ENCODE measurements around the gene KCNH2.

Gene KCNH2

DNA sequence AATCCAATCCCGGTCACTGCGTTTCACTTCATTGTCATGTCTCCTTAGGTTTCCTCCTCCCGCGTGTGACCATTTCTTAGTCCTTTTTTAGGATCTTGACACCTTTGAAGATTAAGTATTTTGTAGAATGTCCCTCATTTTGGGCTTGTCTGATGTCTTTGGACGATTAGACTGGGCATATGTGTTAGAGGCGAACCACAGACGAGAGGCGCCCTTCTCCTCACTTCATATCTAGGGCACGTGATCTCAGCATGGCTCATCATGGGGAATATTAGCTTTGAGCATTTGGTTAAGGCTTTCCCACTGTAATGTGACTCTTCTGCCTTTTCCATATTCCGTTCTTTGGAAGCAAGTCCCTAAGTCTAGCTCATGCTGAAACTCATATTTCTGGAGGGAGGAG lies 59.0 kb downstream of the KCNH2 start:
- TF ChIP-seq, protein P1, sequence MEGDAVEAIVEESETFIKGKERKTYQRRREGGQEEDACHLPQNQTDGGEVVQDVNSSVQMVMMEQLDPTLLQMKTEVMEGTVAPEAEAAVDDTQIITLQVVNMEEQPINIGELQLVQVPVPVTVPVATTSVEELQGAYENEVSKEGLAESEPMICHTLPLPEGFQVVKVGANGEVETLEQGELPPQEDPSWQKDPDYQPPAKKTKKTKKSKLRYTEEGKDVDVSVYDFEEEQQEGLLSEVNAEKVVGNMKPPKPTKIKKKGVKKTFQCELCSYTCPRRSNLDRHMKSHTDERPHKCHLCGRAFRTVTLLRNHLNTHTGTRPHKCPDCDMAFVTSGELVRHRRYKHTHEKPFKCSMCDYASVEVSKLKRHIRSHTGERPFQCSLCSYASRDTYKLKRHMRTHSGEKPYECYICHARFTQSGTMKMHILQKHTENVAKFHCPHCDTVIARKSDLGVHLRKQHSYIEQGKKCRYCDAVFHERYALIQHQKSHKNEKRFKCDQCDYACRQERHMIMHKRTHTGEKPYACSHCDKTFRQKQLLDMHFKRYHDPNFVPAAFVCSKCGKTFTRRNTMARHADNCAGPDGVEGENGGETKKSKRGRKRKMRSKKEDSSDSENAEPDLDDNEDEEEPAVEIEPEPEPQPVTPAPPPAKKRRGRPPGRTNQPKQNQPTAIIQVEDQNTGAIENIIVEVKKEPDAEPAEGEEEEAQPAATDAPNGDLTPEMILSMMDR (IDR thresholded peaks at IDR 0.05; ENCODE audit: insufficient read depth, low read length, poor library complexity, severe bottlenecking) = no peak
- Histone ChIP-seq H3K4me3 (replicated peaks; ENCODE audit: low read depth, low read length) (no peak overlapping the region), H3K36me3 (ENCODE audit: control insufficient read depth, insufficient read depth, low read length) (no peaks in the 10 kb centered on the region), H3K27me3 (replicated peaks; ENCODE audit: control insufficient read depth, insufficient read depth, low read length) (peaks cover 3% of the 10 kb centered on the region)
- DNase-seq (ENCODE audit: extremely low read depth, insufficient read length) = no peak

- no peak for DNase-seq (ENCODE audit: extremely low read depth, insufficient read length)
- Histone ChIP-seq H3K36me3 (ENCODE audit: control insufficient read depth, insufficient read depth, low read length) (no peaks in the 10 kb centered on the region), H3K27me3 (replicated peaks; ENCODE audit: control insufficient read depth, insufficient read depth, low read length) (peaks cover 4% of the 10 kb centered on the region), H3K4me3 (replicated peaks; ENCODE audit: low read depth, low read length) (no peak overlapping the region)
- TF ChIP-seq, protein P1 (IDR thresholded peaks at IDR 0.05; ENCODE audit: insufficient read depth, low read length, poor library complexity, severe bottlenecking) = no peak
Observed at GRCh38 chr7:150918378-150918777, 59.7 kb downstream of the KCNH2 start.

- Histone ChIP-seq H3K4me3 (replicated peaks; ENCODE audit: low read depth, low read length) (no peak overlapping the region), H3K27me3 (replicated peaks; ENCODE audit: control insufficient read depth, insufficient read depth, low read length) (peaks cover 4% of the 10 kb centered on the region), H3K36me3 (ENCODE audit: control insufficient read depth, insufficient read depth, low read length) (no peaks in the 10 kb centered on the region)
- no peak for DNase-seq (ENCODE audit: extremely low read depth, insufficient read length)
- TF ChIP-seq, protein P1 (IDR thresholded peaks at IDR 0.05; ENCODE audit: insufficient read depth, low read length, poor library complexity, severe bottlenecking) = no peak
Observed at GRCh38 chr7:150917969-150918368, 60.2 kb downstream of the KCNH2 start.

DNA sequence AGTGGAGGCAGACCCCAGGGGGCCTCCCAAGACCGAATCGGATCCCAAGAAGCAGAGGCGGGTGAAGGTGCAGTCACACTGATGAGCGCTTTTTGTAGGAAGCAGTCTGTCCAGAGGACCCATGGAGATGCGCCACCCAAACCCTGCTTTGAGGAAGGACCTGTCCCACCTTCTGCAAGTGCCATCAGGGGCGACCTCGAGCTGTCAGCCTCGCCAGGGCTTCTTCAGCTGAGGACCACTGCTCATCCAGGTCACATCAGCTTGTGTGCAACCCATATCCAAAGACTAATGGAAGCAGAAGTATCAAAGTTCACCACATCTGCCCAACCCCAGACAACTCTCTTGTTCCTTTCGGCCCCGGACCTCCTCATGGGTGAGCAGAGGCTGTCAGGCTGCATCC lies 61.5 kb downstream of the KCNH2 start:
- no peak for DNase-seq (ENCODE audit: extremely low read depth, insufficient read length)
- H3K36me3 ChIP-seq (ENCODE audit: control insufficient read depth, insufficient read depth, low read length) = no peaks in the 10 kb centered on the region
- H3K27me3 ChIP-seq (replicated peaks; ENCODE audit: control insufficient read depth, insufficient read depth, low read length) = peaks cover 4% of the 10 kb centered on the region
- no peak overlapping the region for H3K4me3 ChIP-seq (replicated peaks; ENCODE audit: low read depth, low read length)
- TF ChIP-seq, protein P1 (IDR thresholded peaks at IDR 0.05; ENCODE audit: insufficient read depth, low read length, poor library complexity, severe bottlenecking) = no peak

DNA sequence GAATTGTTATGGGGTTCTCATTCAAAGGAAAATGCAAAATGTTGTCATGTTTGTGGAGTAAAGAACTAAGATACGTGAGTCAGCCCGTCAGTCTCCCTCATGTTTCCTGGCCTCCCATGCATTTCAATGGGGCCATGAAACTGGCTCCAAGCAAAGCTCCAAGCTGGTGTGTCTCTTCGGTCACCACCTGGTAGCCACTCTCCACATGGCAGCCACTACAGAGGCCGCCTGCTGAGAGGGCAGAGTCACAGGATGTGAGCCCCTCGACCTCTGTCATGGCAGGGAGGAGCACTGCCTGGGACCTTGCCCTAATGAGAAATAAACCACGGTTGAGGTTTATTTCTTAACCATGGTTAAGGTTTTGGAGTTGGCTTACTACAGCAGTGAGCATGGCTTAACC lies 63.2 kb downstream of the KCNH2 start:
- Histone ChIP-seq H3K27me3 (replicated peaks; ENCODE audit: control insufficient read depth, insufficient read depth, low read length) (peaks cover 3% of the 10 kb centered on the region), H3K4me3 (replicated peaks; ENCODE audit: low read depth, low read length) (no peak overlapping the region), H3K36me3 (ENCODE audit: control insufficient read depth, insufficient read depth, low read length) (no peaks in the 10 kb centered on the region)
- TF ChIP-seq, protein P1 (IDR thresholded peaks at IDR 0.05; ENCODE audit: insufficient read depth, low read length, poor library complexity, severe bottlenecking) = no peak
- no peak for DNase-seq (ENCODE audit: extremely low read depth, insufficient read length)

- TF ChIP-seq, protein P1 (IDR thresholded peaks at IDR 0.05; ENCODE audit: insufficient read depth, low read length, poor library complexity, severe bottlenecking) = no peak
- Histone ChIP-seq H3K27me3 (replicated peaks; ENCODE audit: control insufficient read depth, insufficient read depth, low read length) (peaks cover 1% of the 10 kb centered on the region), H3K4me3 (replicated peaks; ENCODE audit: low read depth, low read length) (no peak overlapping the region), H3K36me3 (ENCODE audit: control insufficient read depth, insufficient read depth, low read length) (no peaks in the 10 kb centered on the region)
- no peak for DNase-seq (ENCODE audit: extremely low read depth, insufficient read length)
Observed at GRCh38 chr7:150914196-150914595, 63.9 kb downstream of the KCNH2 start.
